GM12801 (cell line): ENCODE results near the gene PTPRN2.

Source experiments
- CTCF ChIP-seq: IDR thresholded peaks from one replicate; pipeline ENCODE4 v1.5.1; 2011; ENCODE audit warnings: control low read depth; ENCODE audit not compliant: insufficient read length; ENCODE audit errors: extremely low read depth

Gene PTPRN2

GRCh38 chr7:158369290-158369689 lies 218.3 kb downstream of the PTPRN2 start:
- no peak for TF ChIP-seq CTCF

- TF ChIP-seq CTCF: no peak
These were observed 219.2 kb downstream of the PTPRN2 start for GRCh38 chr7:158368449-158368848.

GRCh38 chr7:158367634-158367982 lies 220.0 kb downstream of the PTPRN2 start:
- no peak for TF ChIP-seq CTCF

GRCh38 chr7:158366916-158367633 lies 220.5 kb downstream of the PTPRN2 start:
- TF ChIP-seq CTCF: no peak

- TF ChIP-seq CTCF: no peak
These were observed 221.3 kb downstream of the PTPRN2 start for GRCh38 chr7:158366346-158366745.

- TF ChIP-seq CTCF: no peak
These were observed 222.4 kb downstream of the PTPRN2 start for GRCh38 chr7:158365267-158365666.

- no peak for TF ChIP-seq CTCF
These were observed 223.2 kb downstream of the PTPRN2 start for GRCh38 chr7:158364451-158364850.
